Left colon (tissue), 2 donors: ENCODE results near the gene HSD17B2. TPM values are rescaled to one million over a fixed set of nuclear protein-coding genes. Genes with fewer than 3 reads are reported as not detected.
"Not testable (repeated sequence)": the region's sequence is repeated elsewhere in the genome, so short reads cannot be mapped to it uniquely, and the experiment has no call there.

Experiments
- ATAC-seq: fragments of 200-7000 bp; cut with Tn5 transposase; one replicate; pipeline ENCODE4 v1.9.1; 2020; ENCODE audit warnings: mild to moderate bottlenecking, moderate library complexity
- DNase-seq, 2 donors: peaks; one replicate each; pipeline ENCODE4 v3.0.0-alpha.2; 2020
- intact Hi-C, 2 donors: fragments of 100-400 bp; cut with DNase I in 1 of 2; cut with micrococcal nuclease in 1 of 2; formaldehyde crosslinking; loops; one replicate each; pipeline versions ENCODE4 v1.11.2 to v1.14.0; 2022; cut with DNase I, micrococcal nuclease
- long read RNA-seq: library from polyadenylated mRNA; unstranded; transcript quantifications from one replicate; pipeline ENCODE4 v2.0.0, GENCODE V29; 2021
- total RNA-seq, 2 donors: library from RNA; stranded (reverse); fragmentation: NEBNext Ultra II Directional; extraction: Animal tissue kit (Norgen Biotek cat#: 25700); gene quantifications; one replicate each; pipeline ENCODE4 v1.2.1, GENCODE V29; 2021
- donor health status: DM: no; HTN: no; CAD: no.
- donor health status: DM: yes; HTN: yes; CAD: no.

The HSD17B2 gene, protein sequence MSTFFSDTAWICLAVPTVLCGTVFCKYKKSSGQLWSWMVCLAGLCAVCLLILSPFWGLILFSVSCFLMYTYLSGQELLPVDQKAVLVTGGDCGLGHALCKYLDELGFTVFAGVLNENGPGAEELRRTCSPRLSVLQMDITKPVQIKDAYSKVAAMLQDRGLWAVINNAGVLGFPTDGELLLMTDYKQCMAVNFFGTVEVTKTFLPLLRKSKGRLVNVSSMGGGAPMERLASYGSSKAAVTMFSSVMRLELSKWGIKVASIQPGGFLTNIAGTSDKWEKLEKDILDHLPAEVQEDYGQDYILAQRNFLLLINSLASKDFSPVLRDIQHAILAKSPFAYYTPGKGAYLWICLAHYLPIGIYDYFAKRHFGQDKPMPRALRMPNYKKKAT
- total RNA-seq: 100 to 1,000 TPM in 1 of 2 donors, 10 to 100 TPM in 1; 63.6 to 181 TPM
- long read RNA-seq, transcript HSD17B2-201 (5 exons, 1,455 nt): major isoform, 58 of 66 reads
- long read RNA-seq, partial matches to known transcripts: 1 of 66 reads
- long read RNA-seq, other reads (novel, unspliced or antisense): 7 of 66 reads

DNA sequence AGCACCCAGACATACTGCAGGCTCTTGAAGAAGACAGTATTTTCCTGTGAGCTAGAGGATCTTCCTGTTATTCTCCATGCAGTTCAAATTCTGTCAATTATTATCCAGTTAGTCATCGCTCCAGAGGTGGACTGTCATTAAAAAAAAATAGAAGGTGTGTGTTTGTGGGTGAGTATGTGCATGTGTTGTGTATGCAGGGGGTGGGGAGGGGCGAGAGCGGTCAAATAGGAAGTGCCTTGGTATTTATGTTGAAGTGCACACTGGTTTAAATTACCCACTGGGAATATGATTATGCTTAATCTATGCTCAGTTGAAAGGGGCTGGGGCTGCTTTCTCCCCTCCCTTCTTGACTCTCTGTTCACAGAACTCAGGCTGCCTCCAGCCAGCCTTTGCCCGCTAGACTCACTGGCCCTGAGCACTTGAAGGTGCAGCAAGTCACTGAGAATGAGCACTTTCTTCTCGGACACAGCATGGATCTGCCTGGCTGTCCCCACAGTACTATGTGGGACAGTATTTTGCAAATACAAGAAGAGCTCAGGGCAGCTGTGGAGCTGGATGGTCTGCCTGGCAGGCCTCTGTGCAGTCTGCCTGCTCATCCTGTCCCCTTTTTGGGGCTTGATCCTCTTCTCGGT lies at the start of gene HSD17B2:
Gene HSD17B2 (plus strand): TSS at position 273 of the 632 bp plus-strand sequence. CDS start 172 bp downstream, at position 445.
- DNase-seq (peak; percentile 73 to 75), ATAC-seq (peak; percentile 82)
- intact Hi-C loops: loop anchor here in 1 of 2 donors (5.0 kb wide), 1 partner anchor 197 kb away; no protein-coding TSS in a partner anchor

DNA sequence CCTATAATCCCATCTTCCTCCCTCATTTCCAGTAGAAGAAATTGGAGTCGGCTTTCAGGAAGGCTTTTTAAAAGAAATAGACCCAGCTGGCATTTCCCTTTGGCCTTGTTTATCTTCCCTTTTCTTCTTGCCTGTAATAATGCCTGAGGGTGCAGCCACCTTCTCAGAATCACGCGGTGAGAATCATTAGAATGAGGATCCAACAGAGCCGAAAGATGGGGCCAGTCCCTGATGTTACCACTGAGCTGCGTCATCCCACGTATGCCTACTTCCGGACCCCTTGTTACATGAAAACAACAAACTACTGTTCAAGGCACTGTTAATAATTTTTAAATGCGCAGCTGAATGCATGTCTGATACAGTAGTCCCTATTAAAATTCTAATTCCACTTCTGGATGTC lies 47.9 kb upstream of the HSD17B2 start:
- DNase-seq: no peak
- no peak for ATAC-seq
- intact Hi-C loops: no loop called here

DNA sequence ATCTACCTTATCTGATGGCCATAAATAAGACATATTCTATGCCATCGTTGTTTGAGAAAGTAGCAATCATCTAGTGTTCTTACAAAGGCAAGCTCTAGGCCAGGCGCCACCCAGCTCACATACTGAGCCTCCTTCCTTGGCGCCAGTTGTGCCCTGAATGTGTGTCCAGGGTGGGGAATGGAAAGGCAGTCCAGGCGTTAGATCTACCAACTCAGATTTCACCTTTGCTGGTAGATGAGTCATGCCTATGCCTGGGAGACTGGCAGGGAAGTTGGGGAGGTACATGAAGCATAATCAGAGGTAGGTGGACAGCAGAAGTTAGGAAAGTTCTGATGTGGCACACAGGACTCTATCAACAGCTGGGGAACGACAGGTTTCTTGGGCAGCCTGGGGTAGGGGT lies 47.3 kb upstream of the HSD17B2 start:
- DNase-seq (peak in 1 of 2 donors; percentile 13), ATAC-seq (peak; percentile 95)
- intact Hi-C loops: no loop called here

- no peak for ATAC-seq
- intact Hi-C loops: no loop called here
- no peak for DNase-seq
Measured at GRCh38 chr16:81992859-81993258, 42.2 kb upstream of the HSD17B2 start.

GRCh38 chr16:81994485-81994884 lies 40.6 kb upstream of the HSD17B2 start:
- ATAC-seq (peak; percentile 21), DNase-seq (no peak)
- intact Hi-C loops: no loop called here

DNA sequence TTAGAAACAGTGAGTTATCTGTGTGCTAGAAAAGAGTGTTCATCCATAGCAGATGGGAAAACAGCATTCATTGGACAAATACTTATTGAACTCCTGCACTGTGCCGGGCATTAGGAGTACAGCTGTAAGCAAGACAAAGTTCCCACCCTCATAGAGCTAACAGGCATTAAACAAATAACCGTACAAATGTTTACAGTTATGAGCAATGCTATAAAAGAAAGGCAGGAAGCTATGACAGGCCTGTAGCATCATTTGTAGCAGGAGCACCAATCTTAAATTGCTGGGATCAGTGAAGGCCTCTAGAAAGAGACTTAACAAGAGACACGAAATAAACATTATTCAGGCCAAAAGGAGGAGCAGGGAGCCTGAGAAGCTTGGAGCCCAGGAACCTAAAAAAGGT lies 39.4 kb upstream of the HSD17B2 start:
- intact Hi-C loops: no loop called here
- ATAC-seq (peak; percentile 66), DNase-seq (no peak)

DNA sequence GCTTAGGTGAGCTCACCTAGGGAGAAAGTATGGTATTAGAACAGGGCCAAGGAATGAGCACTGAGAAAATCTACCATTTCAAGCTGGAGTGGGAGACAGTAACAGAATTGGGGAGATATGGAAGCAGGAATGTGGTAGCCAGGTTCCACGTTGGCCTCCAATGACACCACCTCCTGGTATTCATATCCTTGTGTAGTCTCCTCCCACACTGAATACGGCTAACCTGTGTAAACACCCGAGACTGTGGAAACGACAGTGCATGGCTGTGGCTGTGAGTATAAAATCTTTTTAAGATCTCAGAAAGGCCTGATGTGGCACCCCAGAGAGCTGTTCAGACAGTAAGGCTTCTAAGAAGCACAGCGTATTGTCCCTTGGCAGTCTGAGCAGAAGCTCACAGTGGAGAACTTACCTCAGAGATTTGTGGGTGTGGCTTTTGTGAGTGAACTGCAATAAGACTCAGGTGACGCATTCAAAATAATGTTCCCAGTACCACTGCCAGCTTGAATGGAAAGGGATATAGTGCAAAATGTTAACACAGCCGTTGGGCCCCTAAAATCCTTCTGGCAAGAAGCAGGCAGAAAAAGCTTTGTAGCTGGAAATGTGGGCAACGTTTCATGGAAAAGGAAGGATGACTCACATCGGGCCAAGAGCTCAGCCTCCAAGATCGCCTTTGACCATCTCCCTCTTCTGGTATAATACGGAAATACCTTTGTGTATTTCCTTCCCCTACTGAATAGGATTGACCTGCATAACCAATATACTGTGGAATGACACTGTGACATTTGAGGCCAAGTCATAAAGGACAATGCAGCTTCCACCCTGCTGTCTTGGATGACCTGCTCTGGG lies 38.2 kb upstream of the HSD17B2 start:
- ATAC-seq: peak; percentile 54
- intact Hi-C loops: no loop called here
- no peak for DNase-seq

- intact Hi-C loops: no loop called here
- no peak for DNase-seq
- no peak for ATAC-seq
Measured at GRCh38 chr16:81997738-81998137, 37.3 kb upstream of the HSD17B2 start.

- intact Hi-C loops: no loop called here
- no peak for ATAC-seq
- DNase-seq: no peak
Measured at GRCh38 chr16:82002831-82003230, 32.2 kb upstream of the HSD17B2 start.

GRCh38 chr16:82004601-82005000 lies 30.5 kb upstream of the HSD17B2 start:
- no peak for ATAC-seq
- no peak for DNase-seq
- intact Hi-C loops: no loop called here

DNA sequence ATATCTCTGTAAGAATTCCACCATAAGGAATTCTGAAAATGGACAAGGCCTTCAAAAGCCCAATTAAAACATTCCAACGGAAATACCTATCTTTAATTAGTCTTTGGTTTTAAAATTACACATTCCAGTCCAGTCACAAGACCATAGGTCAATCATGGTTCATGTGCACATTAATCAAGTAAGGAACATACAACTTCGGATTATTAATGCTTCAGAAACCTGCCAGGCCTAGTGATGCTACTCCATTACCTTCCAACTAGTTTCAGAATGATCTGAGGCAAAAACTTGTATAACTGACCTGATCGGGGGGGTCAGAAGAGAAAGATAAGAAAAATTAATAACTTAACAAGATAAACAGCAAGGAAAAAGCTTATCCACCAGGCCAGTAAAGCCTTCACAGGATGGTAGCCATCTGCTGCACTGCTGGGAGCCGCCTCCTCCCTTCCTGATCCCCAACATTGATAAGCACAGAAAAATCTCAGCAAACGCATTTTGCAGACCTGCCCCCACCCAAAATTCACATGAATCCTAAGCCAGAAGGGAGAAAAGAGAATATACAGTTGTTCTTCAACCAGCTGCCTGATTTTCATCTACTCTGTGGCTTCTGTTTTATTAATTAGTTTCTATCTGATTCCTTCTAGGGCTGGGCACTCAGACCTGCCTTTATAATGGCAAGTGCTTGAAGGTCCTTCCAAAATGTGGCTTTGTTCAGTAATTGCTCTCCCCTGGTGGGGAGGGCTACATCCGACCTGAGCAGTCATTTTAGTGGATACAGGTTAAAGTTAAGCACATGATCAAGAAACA lies 29.8 kb upstream of the HSD17B2 start:
- DNase-seq (no peak), ATAC-seq (no peak)
- intact Hi-C loops: no loop called here

GRCh38 chr16:82006036-82006435 lies 29.0 kb upstream of the HSD17B2 start:
- DNase-seq (no peak), ATAC-seq (peak; percentile 58)
- intact Hi-C loops: no loop called here

- DNase-seq: no peak
- intact Hi-C loops: no loop called here
- no peak for ATAC-seq
Measured at GRCh38 chr16:82007189-82007588, 27.9 kb upstream of the HSD17B2 start.

DNA sequence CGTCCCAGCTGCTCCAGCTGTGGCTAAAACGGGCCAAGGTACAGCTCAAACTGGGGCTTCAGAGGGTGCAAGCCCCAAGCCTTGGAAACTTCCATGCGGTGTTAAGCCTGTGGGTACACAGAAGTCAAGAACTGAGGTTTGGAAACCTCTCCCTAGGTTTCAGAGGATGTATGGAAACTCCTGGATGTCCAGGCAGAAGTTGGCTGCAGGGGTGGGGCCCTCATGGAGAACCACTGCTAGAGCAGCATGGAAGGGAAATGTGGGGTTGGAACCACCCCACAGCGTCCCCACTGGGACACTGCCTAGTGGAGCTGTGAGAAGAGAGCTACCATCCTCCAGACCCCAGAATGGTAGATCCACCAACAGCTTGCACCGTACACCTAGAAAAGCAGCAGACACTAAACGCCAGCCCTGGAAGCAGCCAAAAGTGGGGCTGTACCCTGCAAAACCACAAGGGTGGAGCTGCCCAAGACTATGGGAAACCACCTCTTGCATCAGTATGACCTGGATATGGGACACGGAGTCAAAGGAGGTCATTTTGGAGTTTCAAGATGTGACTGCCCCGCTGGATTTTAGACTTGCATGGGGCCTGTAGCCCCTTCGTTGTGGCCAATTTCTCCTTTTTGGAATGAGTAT lies 26.0 kb upstream of the HSD17B2 start:
- DNase-seq: no peak
- intact Hi-C loops: no loop called here
- ATAC-seq: no peak

GRCh38 chr16:82009789-82010188 lies 25.3 kb upstream of the HSD17B2 start:
- ATAC-seq, intact Hi-C loops, DNase-seq: not testable (repeated sequence)

DNA sequence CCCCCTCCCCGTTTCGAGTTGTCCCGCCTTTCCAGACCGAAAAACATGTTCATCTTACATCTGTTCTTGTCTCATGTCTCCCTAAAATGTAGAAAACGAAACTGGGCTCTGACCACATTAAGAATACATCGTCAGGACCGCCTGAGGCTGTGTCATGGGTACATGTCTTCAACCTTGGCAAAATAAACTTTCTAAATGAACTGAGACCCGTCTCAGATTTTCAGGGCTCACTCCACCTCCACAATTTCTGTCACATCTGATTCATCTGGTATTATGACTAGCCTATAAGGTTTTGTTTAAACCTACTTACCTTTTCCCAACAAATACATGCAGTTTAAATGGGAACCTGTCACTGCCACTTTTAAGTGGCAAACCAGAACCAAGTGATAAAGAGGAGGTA lies 24.4 kb upstream of the HSD17B2 start:
- ATAC-seq: no peak
- intact Hi-C loops: no loop called here
- no peak for DNase-seq

DNA sequence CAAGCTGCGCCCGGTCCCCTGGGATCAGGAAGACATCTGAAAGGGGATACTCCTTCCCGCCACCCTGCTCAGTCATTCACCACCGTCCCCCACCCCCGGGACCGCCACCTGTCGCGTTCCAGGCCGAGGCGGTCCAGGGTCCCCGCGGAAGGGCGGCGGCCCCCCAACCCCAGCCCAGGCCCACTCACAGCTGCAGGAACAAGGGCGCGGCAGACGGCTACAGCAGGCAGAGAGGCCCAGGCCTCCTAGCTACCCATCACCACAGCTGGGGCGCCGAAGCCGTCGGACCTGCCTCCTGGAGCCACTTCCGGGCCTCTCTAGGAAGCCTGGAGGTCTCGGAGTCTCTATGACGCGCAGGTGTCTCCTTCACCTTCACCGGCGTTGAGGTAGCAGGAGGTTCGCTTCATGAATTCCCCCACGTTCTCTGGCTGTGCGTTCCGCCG lies 23.8 kb upstream of the HSD17B2 start, which contains the start of gene SDR42E1:
Gene SDR42E1 (minus strand): TSS at position 272 of the 443 bp plus-strand sequence. CDS start 10,612 bp downstream, outside the sequence.
- peak; percentile 99 for ATAC-seq
- intact Hi-C loops: no loop called here
- DNase-seq: peak; percentile 75 to 85

DNA sequence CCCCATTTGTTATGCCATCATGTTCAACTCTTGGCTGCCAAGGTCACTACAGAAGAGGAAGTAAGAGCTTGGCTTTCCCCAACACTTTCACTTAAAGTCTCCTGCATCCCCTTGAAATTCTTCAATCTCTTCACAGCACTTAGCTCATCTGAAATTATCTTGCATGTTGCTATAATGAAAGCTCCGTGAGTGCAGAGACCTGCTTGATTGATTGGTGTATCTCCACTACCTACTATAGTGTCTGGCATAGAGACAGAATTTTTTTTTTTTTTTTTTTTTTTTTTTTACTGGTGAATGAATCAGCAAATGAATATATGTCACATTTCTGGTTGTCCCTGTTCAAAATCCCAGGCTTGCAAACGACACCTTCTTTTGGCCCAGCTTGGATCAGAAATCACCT lies 21.9 kb upstream of the HSD17B2 start:
- ATAC-seq: no peak
- intact Hi-C loops: no loop called here
- no peak for DNase-seq
